ENCODE data around the gene SRP9. TPM values are rescaled to one million over a fixed set of nuclear protein-coding genes. Genes with fewer than 3 reads are reported as not detected.
"Not testable (repeated sequence)": the region's sequence is repeated elsewhere in the genome, so short reads cannot be mapped to it uniquely, and the experiment has no call there.

The SRP9 gene
- total and polyA plus RNA-seq, 10 of the 15 experiments (the other 5 are each of a cell fraction or from before 2014, with no cell fraction given), result 248 to 1,200 (median 514) TPM

DNA sequence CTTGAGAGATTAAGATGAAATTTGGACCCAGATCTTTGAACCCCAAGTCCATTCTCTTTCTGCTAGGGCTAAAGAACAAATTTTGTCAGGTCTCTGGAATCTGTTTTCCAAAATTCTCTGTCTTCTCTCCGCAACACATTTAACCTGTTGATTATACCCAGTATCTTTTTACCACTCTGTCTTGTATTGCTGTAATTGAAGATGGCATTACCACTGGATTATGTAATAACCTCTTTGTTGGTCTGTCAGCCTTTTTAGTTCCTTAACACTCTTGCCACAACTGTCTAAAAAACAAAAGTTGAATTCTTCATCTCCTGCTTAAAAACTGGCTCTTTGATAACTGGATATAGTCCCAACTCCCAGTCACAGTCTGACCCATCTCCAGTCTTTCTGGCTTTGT lies 3.0 kb downstream of the SRP9 start (continued):
- TF ChIP-seq, protein P1, sequence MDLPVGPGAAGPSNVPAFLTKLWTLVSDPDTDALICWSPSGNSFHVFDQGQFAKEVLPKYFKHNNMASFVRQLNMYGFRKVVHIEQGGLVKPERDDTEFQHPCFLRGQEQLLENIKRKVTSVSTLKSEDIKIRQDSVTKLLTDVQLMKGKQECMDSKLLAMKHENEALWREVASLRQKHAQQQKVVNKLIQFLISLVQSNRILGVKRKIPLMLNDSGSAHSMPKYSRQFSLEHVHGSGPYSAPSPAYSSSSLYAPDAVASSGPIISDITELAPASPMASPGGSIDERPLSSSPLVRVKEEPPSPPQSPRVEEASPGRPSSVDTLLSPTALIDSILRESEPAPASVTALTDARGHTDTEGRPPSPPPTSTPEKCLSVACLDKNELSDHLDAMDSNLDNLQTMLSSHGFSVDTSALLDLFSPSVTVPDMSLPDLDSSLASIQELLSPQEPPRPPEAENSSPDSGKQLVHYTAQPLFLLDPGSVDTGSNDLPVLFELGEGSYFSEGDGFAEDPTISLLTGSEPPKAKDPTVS (IDR thresholded peaks at IDR 0.05; ENCODE audit: low read depth, low read length), result no peak
- TF ChIP-seq, protein P2, sequence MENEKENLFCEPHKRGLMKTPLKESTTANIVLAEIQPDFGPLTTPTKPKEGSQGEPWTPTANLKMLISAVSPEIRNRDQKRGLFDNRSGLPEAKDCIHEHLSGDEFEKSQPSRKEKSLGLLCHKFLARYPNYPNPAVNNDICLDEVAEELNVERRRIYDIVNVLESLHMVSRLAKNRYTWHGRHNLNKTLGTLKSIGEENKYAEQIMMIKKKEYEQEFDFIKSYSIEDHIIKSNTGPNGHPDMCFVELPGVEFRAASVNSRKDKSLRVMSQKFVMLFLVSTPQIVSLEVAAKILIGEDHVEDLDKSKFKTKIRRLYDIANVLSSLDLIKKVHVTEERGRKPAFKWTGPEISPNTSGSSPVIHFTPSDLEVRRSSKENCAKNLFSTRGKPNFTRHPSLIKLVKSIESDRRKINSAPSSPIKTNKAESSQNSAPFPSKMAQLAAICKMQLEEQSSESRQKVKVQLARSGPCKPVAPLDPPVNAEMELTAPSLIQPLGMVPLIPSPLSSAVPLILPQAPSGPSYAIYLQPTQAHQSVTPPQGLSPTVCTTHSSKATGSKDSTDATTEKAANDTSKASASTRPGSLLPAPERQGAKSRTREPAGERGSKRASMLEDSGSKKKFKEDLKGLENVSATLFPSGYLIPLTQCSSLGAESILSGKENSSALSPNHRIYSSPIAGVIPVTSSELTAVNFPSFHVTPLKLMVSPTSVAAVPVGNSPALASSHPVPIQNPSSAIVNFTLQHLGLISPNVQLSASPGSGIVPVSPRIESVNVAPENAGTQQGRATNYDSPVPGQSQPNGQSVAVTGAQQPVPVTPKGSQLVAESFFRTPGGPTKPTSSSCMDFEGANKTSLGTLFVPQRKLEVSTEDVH (IDR thresholded peaks at IDR 0.05; ENCODE audit: low read depth, partially characterized antibody), result no peak
- no peak for TF ChIP-seq HDGF (IDR thresholded peaks at IDR 0.05)
- TF ChIP-seq BACH1 (IDR thresholded peaks at IDR 0.05; ENCODE audit: borderline replicate concordance), result no peak
- TF ChIP-seq JUNB (IDR thresholded peaks at IDR 0.05), result no peak
- no peak for TF ChIP-seq POU2F2 (IDR thresholded peaks at IDR 0.05; ENCODE audit: borderline replicate concordance, low read depth, low read length)

DNA sequence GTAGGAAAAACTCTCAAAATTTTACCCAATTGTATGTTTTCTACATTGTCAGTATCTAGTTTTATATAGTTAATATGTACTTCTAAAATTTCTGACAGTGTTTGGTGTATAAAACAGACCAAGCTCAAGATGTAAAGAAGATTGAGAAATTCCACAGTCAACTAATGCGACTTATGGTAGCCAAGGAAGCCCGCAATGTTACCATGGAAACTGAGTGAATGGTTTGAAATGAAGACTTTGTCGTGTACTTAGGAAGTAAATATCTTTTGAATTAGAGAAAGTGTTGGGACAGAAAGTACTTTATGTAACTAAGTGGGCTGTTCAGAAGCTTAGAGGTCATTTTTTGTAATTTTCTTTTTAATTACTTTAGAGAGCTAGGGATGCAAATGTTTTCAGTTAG lies 11.5 kb downstream of the SRP9 start:
- CTCF ChIA-PET, result interaction anchor here (1.8 kb wide), 1 partner anchor 11 kb away, joined by 7 read pairs; the partner anchor contains the start of gene SRP9
- H2AFZ ChIP-seq (ENCODE audit: control insufficient read depth, low read depth, low read length); H3K4me1 ChIP-seq (ENCODE audit: control insufficient read depth, insufficient read depth, low read length); H3K9ac ChIP-seq (ENCODE audit: control insufficient read depth, insufficient read depth, low read length); H3K4me3 ChIP-seq; in situ Hi-C loops (cut with MboI); H3K4me2 ChIP-seq (ENCODE audit: control insufficient read depth, insufficient read depth); RAD21 ChIA-PET (ENCODE audit: unreplicated experiment); BruUV-seq (replicated peaks); H3K79me2 ChIP-seq (ENCODE audit: control insufficient read depth, insufficient read depth, low read length); POLR2A ChIA-PET; H4K20me1 ChIP-seq (ENCODE audit: control insufficient read depth, insufficient read depth); H3K27ac ChIP-seq (ENCODE audit: control insufficient read depth, insufficient read depth); H3K9me3 ChIP-seq (replicated peaks; ENCODE audit: control insufficient read depth, insufficient read depth, low read length); DNase-seq (ENCODE audit: low read depth, low spot score); SMC1A ChIA-PET (ENCODE audit: uncharacterized antibody, unreplicated experiment); ATAC-seq; H3K27me3 ChIP-seq (replicated peaks in 1 of 2; ENCODE audit: control insufficient read depth in 2 of 2, insufficient read depth in 2 of 2, low read length in 1 of 2); intact Hi-C loops (cut with micrococcal nuclease; ENCODE audit: unreplicated experiment): not testable (repeated sequence)
- 100% methylated on average over 2 of the region's 3 CpGs for WGBS (ENCODE audit: insufficient coverage, insufficient replicate concordance, low lambda C conversion rate, missing lambda C conversion rate)
- peaks cover 11 to 22% of the 10 kb centered on the region in 2 experiments for H3K36me3 ChIP-seq (ENCODE audit: control insufficient read depth in 2 of 2, insufficient read depth in 2 of 2, low read length in 1 of 2)
- FAIRE-seq, result peak; percentile 77
